Hepatocyte (in vitro differentiated cells): ENCODE results near the gene COTL1. TPM values are rescaled to one million over a fixed set of nuclear protein-coding genes. Genes with fewer than 3 reads are reported as not detected.
A peak's percentile ranks its signal among the peaks of the same experiment; 100 is the strongest.

Experiments
- DNase-seq: peaks from one replicate; pipeline ENCODE4 v3.0.0-alpha.2; 2016; ENCODE audit warnings: low spot score
- H2AFZ ChIP-seq: fragments of 200-600 bp; sonication (generic); 2 replicates; pipeline ENCODE4 v1.6.0; 2016; ENCODE audit warnings: antibody characterized with exemption, mild to moderate bottlenecking
- H3K27ac ChIP-seq: fragments of 200-600 bp; sonication (generic); 2 replicates; pipeline ENCODE4 v1.5.1; 2016; ENCODE audit warnings: mild to moderate bottlenecking
- H3K27me3 ChIP-seq: fragments of 200-600 bp; sonication (generic); 2 replicates; pipeline ENCODE4 v1.6.1; 2016
- H3K36me3 ChIP-seq: fragments of 200-600 bp; sonication (generic); replicated peaks from 2 replicates; pipeline ENCODE4 v1.5.1; 2016; ENCODE audit warnings: low read depth; ENCODE audit not compliant: insufficient read depth
- H3K4me1 ChIP-seq: fragments of 200-600 bp; sonication (generic); 2 replicates; pipeline ENCODE4 v1.5.1; 2016; ENCODE audit warnings: mild to moderate bottlenecking, moderate library complexity; ENCODE audit not compliant: insufficient read depth
- H3K4me2 ChIP-seq: fragments of 200-600 bp; sonication (generic); 2 replicates; pipeline ENCODE4 v1.6.0; 2016
- H3K4me3 ChIP-seq: fragments of 200-600 bp; sonication (generic); 2 replicates; pipeline ENCODE4 v1.5.1; 2016; ENCODE audit warnings: mild to moderate bottlenecking
- H3K79me2 ChIP-seq: fragments of 200-600 bp; sonication (generic); 2 replicates; pipeline ENCODE4 v1.6.0; 2017; ENCODE audit warnings: mild to moderate bottlenecking
- H3K9me2 ChIP-seq: fragments of 200-600 bp; sonication (generic); replicated peaks from 2 replicates; pipeline ENCODE4 v1.6.0; 2017; ENCODE audit warnings: mild to moderate bottlenecking; ENCODE audit not compliant: insufficient read depth
- H3K9me3 ChIP-seq: fragments of 200-600 bp; sonication (generic); 2 replicates; pipeline ENCODE4 v1.5.1; 2016; ENCODE audit warnings: low read depth, mild to moderate bottlenecking
- H4K20me1 ChIP-seq: fragments of 200-600 bp; sonication (generic); 2 replicates; pipeline ENCODE4 v1.6.0; 2016; ENCODE audit warnings: mild to moderate bottlenecking; ENCODE audit not compliant: insufficient read depth, poor library complexity, severe bottlenecking
- EZH2 ChIP-seq: fragments of 200-600 bp; sonication (generic); IDR thresholded peaks from 2 replicates; pipeline ENCODE4 v1.6.1; 2016; ENCODE audit warnings: antibody characterized with exemption, mild to moderate bottlenecking, borderline replicate concordance
- EZH2phosphoT487 ChIP-seq: fragments of 200-600 bp; sonication (generic); IDR thresholded peaks from one replicate; pipeline ENCODE4 v1.6.1; 2018; ENCODE audit warnings: antibody characterized with exemption, mild to moderate bottlenecking, low read depth, moderate library complexity; ENCODE audit not compliant: unreplicated experiment, severe bottlenecking
- WGBS: methylation state at CpG from one replicate; pipeline ENCODE4 v1.1.6; 2016; ENCODE audit warnings: low lambda C conversion rate; ENCODE audit errors: missing lambda C conversion rate; 5-methylcytosine and 5-hydroxymethylcytosine counted together
- polyA plus RNA-seq: library from polyadenylated mRNA; unstranded; fragments of >200 nt; fragmentation: Nextera tagmentation; extraction: Ambion mirVana; gene quantifications from 2 replicates; pipeline ENCODE4 v1.2.1, GENCODE V29; 2016
- total RNA-seq: library from RNA; depleted of rRNA; stranded (reverse); fragments of >200 nt; gene quantifications from 2 replicates; pipeline ENCODE4 v1.2.3, GENCODE V29; 2014
- TF ChIP-seq, protein P1 (sequence below): fragments of 200-600 bp; sonication (generic); IDR thresholded peaks from 2 replicates; pipeline ENCODE4 v1.5.1; 2016; ENCODE audit warnings: antibody characterized with exemption, mild to moderate bottlenecking; ENCODE audit not compliant: poor library complexity

Gene COTL1
- total and polyA plus RNA-seq, 2 experiments from 2014 or later = 30.1 to 104 TPM

DNA sequence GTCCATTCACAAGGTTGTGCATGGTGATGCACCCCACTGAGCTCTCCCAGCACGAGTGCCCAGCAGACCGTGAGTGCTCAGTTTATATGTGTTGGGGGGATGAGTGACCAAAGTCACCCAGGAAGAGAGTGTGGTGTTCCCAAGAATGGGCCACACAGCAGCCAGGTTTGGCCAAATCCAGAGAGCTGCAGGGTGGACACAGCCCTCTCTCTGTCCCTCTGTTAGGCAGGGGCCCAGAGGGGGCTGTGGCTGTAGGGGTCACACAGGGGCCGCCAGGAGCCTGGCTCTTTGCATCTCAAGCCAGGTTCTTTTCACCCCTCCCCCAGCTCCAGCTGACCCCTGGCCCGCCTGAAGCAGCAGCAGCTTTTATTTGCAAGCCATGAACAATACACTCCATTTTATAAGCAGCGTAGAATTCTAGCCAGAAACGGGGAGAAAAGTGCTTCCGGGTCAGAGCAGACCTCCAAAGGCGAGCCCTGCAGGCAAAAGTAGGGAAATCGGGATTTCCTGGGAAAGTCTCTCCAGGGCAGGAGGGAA lies 13.3 kb downstream of the COTL1 start:
- no peak for DNase-seq
- Histone ChIP-seq H3K4me3 (no peak overlapping the region), H3K27me3 (no peaks in the 10 kb centered on the region), H3K36me3 (no peaks in the 10 kb centered on the region), H3K9me2 (no peaks in the 10 kb centered on the region), H3K27ac (no peak overlapping the region), H2AFZ (no peak overlapping the region), H4K20me1 (no peaks in the 10 kb centered on the region), H3K9me3 (no peaks in the 10 kb centered on the region), H3K79me2 (peaks cover 40% of the 10 kb centered on the region), H3K4me1 (peaks cover 25% of the 10 kb centered on the region), H3K4me2 (no peak overlapping the region)
- TF ChIP-seq, protein P1, sequence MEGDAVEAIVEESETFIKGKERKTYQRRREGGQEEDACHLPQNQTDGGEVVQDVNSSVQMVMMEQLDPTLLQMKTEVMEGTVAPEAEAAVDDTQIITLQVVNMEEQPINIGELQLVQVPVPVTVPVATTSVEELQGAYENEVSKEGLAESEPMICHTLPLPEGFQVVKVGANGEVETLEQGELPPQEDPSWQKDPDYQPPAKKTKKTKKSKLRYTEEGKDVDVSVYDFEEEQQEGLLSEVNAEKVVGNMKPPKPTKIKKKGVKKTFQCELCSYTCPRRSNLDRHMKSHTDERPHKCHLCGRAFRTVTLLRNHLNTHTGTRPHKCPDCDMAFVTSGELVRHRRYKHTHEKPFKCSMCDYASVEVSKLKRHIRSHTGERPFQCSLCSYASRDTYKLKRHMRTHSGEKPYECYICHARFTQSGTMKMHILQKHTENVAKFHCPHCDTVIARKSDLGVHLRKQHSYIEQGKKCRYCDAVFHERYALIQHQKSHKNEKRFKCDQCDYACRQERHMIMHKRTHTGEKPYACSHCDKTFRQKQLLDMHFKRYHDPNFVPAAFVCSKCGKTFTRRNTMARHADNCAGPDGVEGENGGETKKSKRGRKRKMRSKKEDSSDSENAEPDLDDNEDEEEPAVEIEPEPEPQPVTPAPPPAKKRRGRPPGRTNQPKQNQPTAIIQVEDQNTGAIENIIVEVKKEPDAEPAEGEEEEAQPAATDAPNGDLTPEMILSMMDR = no peak
- 58% methylated on average over 9 of the region's 9 CpGs for WGBS

DNA sequence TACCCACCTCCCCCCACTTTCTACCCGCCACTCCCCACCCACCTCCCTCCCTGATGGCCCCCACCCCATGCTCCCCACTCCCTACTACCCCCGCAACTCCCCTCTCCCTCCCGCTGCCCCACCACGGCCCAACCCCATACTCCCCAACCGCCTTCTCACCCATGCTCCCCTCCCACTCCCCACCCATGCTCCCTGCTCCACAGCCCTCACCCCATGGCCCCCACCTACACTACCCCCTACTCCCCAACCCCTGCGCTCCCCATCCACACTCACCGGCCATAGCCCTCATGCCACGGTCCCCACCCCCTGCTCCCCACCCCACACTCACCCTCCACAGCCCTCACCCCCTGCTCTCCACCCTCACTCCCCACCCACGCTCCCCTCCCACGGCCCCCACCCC lies 13.9 kb downstream of the COTL1 start:
- Histone ChIP-seq H3K4me2 (no peak overlapping the region), H3K27me3 (no peaks in the 10 kb centered on the region), H3K27ac (no peak overlapping the region), H3K9me2 (no peaks in the 10 kb centered on the region), H2AFZ (no peak overlapping the region), H3K79me2 (peaks cover 37% of the 10 kb centered on the region), H3K4me3 (no peak overlapping the region), H3K4me1 (peaks cover 31% of the 10 kb centered on the region), H3K36me3 (no peaks in the 10 kb centered on the region), H3K9me3 (no peaks in the 10 kb centered on the region), H4K20me1 (no peaks in the 10 kb centered on the region)
- no peak for DNase-seq
- WGBS = 100% methylated on average over 2 of the region's 10 CpGs
- TF ChIP-seq EZH2 (no peak), EZH2phosphoT487 (no peak)
- TF ChIP-seq, protein P1 = no peak

DNA sequence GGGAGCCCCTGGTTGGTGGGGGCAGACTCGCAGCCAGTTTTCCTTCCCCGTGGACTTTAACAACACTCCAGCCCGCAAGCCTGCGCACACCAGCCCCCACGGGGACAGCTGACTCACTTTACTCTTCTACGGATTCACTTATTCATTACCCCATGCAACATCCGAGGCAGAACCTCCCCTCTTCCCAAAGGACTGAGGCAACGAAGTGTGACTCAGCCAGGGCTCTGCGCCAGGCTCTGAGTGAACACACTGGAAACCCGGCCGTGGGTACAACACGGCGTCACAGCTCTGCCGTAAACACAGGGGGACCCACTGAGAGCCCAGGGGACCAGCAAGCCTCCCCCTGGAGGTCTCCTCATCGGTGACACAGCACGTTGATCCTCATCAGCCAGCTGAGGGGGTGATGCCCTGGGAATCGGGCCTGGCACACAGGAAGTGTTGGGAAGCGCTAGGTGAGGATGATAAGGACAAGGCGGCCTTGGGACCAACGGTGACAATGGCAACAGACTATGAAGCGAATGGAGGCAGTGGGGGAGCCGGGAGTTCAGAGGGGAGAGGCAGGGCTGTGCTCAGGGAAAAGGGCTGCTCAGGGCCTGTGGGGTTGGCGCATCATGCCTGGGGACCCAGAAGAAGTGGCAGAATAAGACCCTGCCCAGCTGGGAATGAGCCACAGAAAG lies 14.6 kb downstream of the COTL1 start:
- Histone ChIP-seq H3K36me3 (no peaks in the 10 kb centered on the region), H3K27me3 (no peaks in the 10 kb centered on the region), H3K4me2 (no peak overlapping the region), H3K9me3 (no peaks in the 10 kb centered on the region), H3K79me2 (peaks cover 37% of the 10 kb centered on the region), H4K20me1 (no peaks in the 10 kb centered on the region), H3K4me3 (no peak overlapping the region), H3K27ac (peak overlapping the region; percentile 66), H3K9me2 (no peaks in the 10 kb centered on the region), H2AFZ (no peak overlapping the region), H3K4me1 (peaks cover 37% of the 10 kb centered on the region)
- DNase-seq = peak; percentile 61
- TF ChIP-seq, protein P1 = no peak
- no peak for TF ChIP-seq EZH2
- no peak for TF ChIP-seq EZH2phosphoT487
- WGBS = 83% methylated on average over 22 of the region's 23 CpGs
